B cell (primary cell): ENCODE results near the gene RTTN. TPM values are rescaled to one million over a fixed set of nuclear protein-coding genes. Genes with fewer than 3 reads are reported as not detected.

ENCODE experiments used
- ATAC-seq: fragments of 200-7000 bp; cut with Tn5 transposase; one replicate; pipeline ENCODE4 v1.10.0; 2021; ENCODE audit warnings: low read depth, mild to moderate bottlenecking, moderate number of reproducible peaks, moderate library complexity
- CTCF ChIA-PET: fragments of 350-600 bp; sonication (Branson Sonifier 250); formaldehyde crosslinking; loops from one replicate; lab custom pipeline; 2021; ENCODE audit warnings: antibody characterized with exemption, inconsistent platforms; lab: Charles Lee
- POLR2A ChIA-PET: fragments of 350-600 bp; sonication (Branson Sonifier 250); formaldehyde crosslinking; loops from one replicate; lab custom pipeline; 2021; ENCODE audit warnings: antibody characterized with exemption; lab: Charles Lee
- DNase-seq: peaks from one replicate; pipeline ENCODE4 v3.0.0; 2013
- H2AFZ ChIP-seq: 2 replicates; pipeline ENCODE4 v1.6.1; 2012; ENCODE audit warnings: mild to moderate bottlenecking, low read depth, low read length; ENCODE audit not compliant: insufficient read depth, poor library complexity, severe bottlenecking
- H3K27ac ChIP-seq, 2 donors: 1 replicate in 1 of 2; 2 replicates in 1 of 2; pipeline ENCODE4 v1.5.1; 2012 to 2013; ENCODE audit warnings: low read length in 2 of 2, mild to moderate bottlenecking in 2 of 2, moderate library complexity in 1 of 2
- H3K27me3 ChIP-seq, 4 experiments: fragments of 200-600 bp in 1 of 4; sonication (generic) in 1 of 4; replicated peaks in 1 of 4; 1 replicate in 2 of 4; 2 replicates in 2 of 4; pipeline versions ENCODE4 v1.6.1 to v1.7.0; 2013 to 2016; ENCODE audit warnings: low read length in 3 of 4, mild to moderate bottlenecking in 2 of 4, mixed read lengths in 1 of 4, moderate library complexity in 1 of 4; ENCODE audit not compliant: insufficient read depth in 4 of 4, control insufficient read depth in 3 of 4; ENCODE audit errors: control extremely low read depth in 1 of 4
- H3K36me3 ChIP-seq, 2 experiments: replicated peaks in 1 of 2; 1 replicate in 1 of 2; 2 replicates in 1 of 2; pipeline versions ENCODE4 v1.6.1 to v1.7.1; 2013; ENCODE audit warnings: low read length in 1 of 2; ENCODE audit not compliant: insufficient read depth in 2 of 2, control insufficient read depth in 1 of 2; ENCODE audit errors: control extremely low read depth in 1 of 2, extremely low read depth in 1 of 2
- H3K4me1 ChIP-seq, 2 donors: fragments of 200-600 bp in 1 of 2; sonication (generic) in 1 of 2; 1 replicate in 1 of 2; 2 replicates in 1 of 2; pipeline versions ENCODE4 v1.5.1 to v1.6.1; 2013 to 2017; ENCODE audit warnings: low read length in 2 of 2; ENCODE audit not compliant: control insufficient read depth in 2 of 2, insufficient read depth in 2 of 2
- H3K4me2 ChIP-seq: replicated peaks from 2 replicates; pipeline ENCODE3; 2012; ENCODE audit warnings: mild to moderate bottlenecking, low read depth, low read length; ENCODE audit not compliant: poor library complexity, severe bottlenecking
- H3K4me3 ChIP-seq, 5 experiments: fragments of 200-600 bp in 1 of 5; sonication (generic) in 1 of 5; 1 replicate in 3 of 5; 2 replicates in 2 of 5; pipeline versions ENCODE4 v1.5.1 to v1.7.0; 2011 to 2016; ENCODE audit warnings: low read length in 4 of 5, mild to moderate bottlenecking in 4 of 5, low read depth in 2 of 5, control low read depth in 1 of 5, moderate library complexity in 1 of 5; ENCODE audit not compliant: insufficient read depth in 1 of 5; ENCODE audit errors: control extremely low read depth in 1 of 5, extremely low read depth in 1 of 5
- H3K79me2 ChIP-seq: fragments of 200-600 bp; sonication (generic); one replicate; pipeline ENCODE4 v1.6.0; 2016; ENCODE audit warnings: low read length; ENCODE audit not compliant: control insufficient read depth, insufficient read depth
- H3K9ac ChIP-seq: fragments of 200-600 bp; sonication (generic); 2 replicates; pipeline ENCODE4 v1.6.1; 2017; ENCODE audit warnings: mild to moderate bottlenecking, low read length, moderate library complexity
- H3K9me3 ChIP-seq, 3 donors: one replicate each; pipeline versions ENCODE4 v1.6.1 to v1.7.1; 2013; ENCODE audit warnings: low read length in 2 of 3; ENCODE audit not compliant: control insufficient read depth in 2 of 3, insufficient read depth in 1 of 3; ENCODE audit errors: control extremely low read depth in 1 of 3
- H4K20me1 ChIP-seq: 2 replicates; pipeline ENCODE4 v1.6.0; 2012; ENCODE audit warnings: mild to moderate bottlenecking, low read length; ENCODE audit not compliant: insufficient read depth, control insufficient read depth, poor library complexity, severe bottlenecking
- H3K27ac Mint-ChIP-seq: one replicate; pipeline ENCODE4 v1.8.0; 2021; ENCODE audit warnings: mixed read lengths
- H3K27me3 Mint-ChIP-seq: one replicate; pipeline ENCODE4 v1.8.0; 2021; ENCODE audit warnings: mixed read lengths
- H3K4me1 Mint-ChIP-seq: one replicate; pipeline ENCODE4 v1.8.0; 2021; ENCODE audit warnings: mixed read lengths
- H3K4me3 Mint-ChIP-seq: one replicate; pipeline ENCODE4 v1.8.0; 2021; ENCODE audit warnings: mixed read lengths
- H3K9me3 Mint-ChIP-seq: one replicate; pipeline ENCODE4 v1.8.0; 2022; ENCODE audit warnings: mixed read lengths; ENCODE audit not compliant: insufficient read depth
- CTCF ChIP-seq: fragments of 200-600 bp; IDR thresholded peaks from one replicate; pipeline ENCODE4 v1.8.0; 2022; ENCODE audit warnings: antibody characterized with exemption, mild to moderate bottlenecking
- EZH2 ChIP-seq: IDR thresholded peaks from 2 replicates; pipeline ENCODE4 v1.6.1; 2012; ENCODE audit warnings: borderline replicate concordance, low read depth, mild to moderate bottlenecking, moderate library complexity, low read length; ENCODE audit not compliant: insufficient read depth, poor library complexity, severe bottlenecking
- WGBS: methylation state at CpG from one replicate; pipeline ENCODE4 v1.1.5; 2013; ENCODE audit warnings: missing lambda C conversion rate; ENCODE audit not compliant: insufficient coverage; 5-methylcytosine and 5-hydroxymethylcytosine counted together
- intact Hi-C: fragments of 100-400 bp; cut with micrococcal nuclease; formaldehyde crosslinking; loops from one replicate; pipeline ENCODE4 v1.10.0; 2022
- polyA plus RNA-seq: library from polyadenylated mRNA; depleted of rRNA; stranded (reverse); fragments of >200 nt; gene quantifications from 2 replicates; pipeline ENCODE4 v1.2.3, GENCODE V29; 2012
- total RNA-seq, 2 donors: library from RNA; stranded (reverse); fragments of 120-200 nt in 1 of 2; gene quantifications; 1 replicate in 1 of 2; 2 replicates in 1 of 2; pipeline versions ENCODE4 v1.2.3 to v1.2.4, GENCODE V29; 2013 to 2022

Gene RTTN
- total and polyA plus RNA-seq, 2 donors (not counting 1 experiment from before 2014, with no cell fraction given) = 10.0 to 41.2 TPM

- no peaks in the 10 kb centered on the region for H3K4me1 ChIP-seq
- peaks cover 13% of the 10 kb centered on the region for H3K4me1 Mint-ChIP-seq
- peaks cover 5 to 16% of the 10 kb centered on the region in 2 experiments for H3K36me3 ChIP-seq
- H2AFZ ChIP-seq = no peak overlapping the region
- DNase-seq (no peak), ATAC-seq (no peak)
- H3K27ac Mint-ChIP-seq = no peak overlapping the region
- no peaks in the 10 kb centered on the region for H4K20me1 ChIP-seq
- H3K27ac ChIP-seq = no peak overlapping the region
- H3K79me2 ChIP-seq = no peaks in the 10 kb centered on the region
- H3K4me2 ChIP-seq = no peak overlapping the region
- WGBS = no CpG with 5 or more reads among the region's 4 CpGs
- no peaks in the 10 kb centered on the region for H3K9me3 ChIP-seq
- POLR2A ChIA-PET = no interaction called here
- no peak overlapping the region for H3K4me3 Mint-ChIP-seq
- H3K4me3 ChIP-seq = no peak overlapping the region
- no peak overlapping the region for H3K9ac ChIP-seq
- CTCF ChIA-PET = no interaction called here
- no peaks in the 10 kb centered on the region for H3K27me3 Mint-ChIP-seq
- H3K9me3 Mint-ChIP-seq = peaks cover 1% of the 10 kb centered on the region
- no peaks in the 10 kb centered on the region for H3K27me3 ChIP-seq
- intact Hi-C loops = no loop called here
- TF ChIP-seq EZH2 (no peak), CTCF (no peak)
These were observed 174.3 kb downstream of the RTTN start for GRCh38 chr18:70031221-70031620.

GRCh38 chr18:70030728-70031127 lies 174.8 kb downstream of the RTTN start:
- no peak for TF ChIP-seq CTCF
- TF ChIP-seq EZH2 = no peak
- no peak overlapping the region for H3K4me3 ChIP-seq
- no peaks in the 10 kb centered on the region for H3K9me3 ChIP-seq
- no CpG with 5 or more reads among the region's 1 CpG for WGBS
- no peaks in the 10 kb centered on the region for H3K27me3 ChIP-seq
- H3K4me1 Mint-ChIP-seq = peaks cover 11% of the 10 kb centered on the region
- ChIA-PET POLR2A (no interaction called here), CTCF (no interaction called here)
- no peaks in the 10 kb centered on the region for H3K79me2 ChIP-seq
- H3K4me2 ChIP-seq = no peak overlapping the region
- H3K9ac ChIP-seq = no peak overlapping the region
- H3K27me3 Mint-ChIP-seq = no peaks in the 10 kb centered on the region
- no peak overlapping the region for H2AFZ ChIP-seq
- no peaks in the 10 kb centered on the region for H3K9me3 Mint-ChIP-seq
- ATAC-seq = no peak
- no peaks in the 10 kb centered on the region for H4K20me1 ChIP-seq
- no peak for DNase-seq
- H3K36me3 ChIP-seq = peaks cover 4 to 16% of the 10 kb centered on the region in 2 experiments
- H3K27ac ChIP-seq = no peak overlapping the region
- no peak overlapping the region for H3K4me3 Mint-ChIP-seq
- intact Hi-C loops = no loop called here
- no peak overlapping the region for H3K27ac Mint-ChIP-seq
- no peaks in the 10 kb centered on the region for H3K4me1 ChIP-seq
